CD4-positive, alpha-beta T cell (primary cell): ENCODE data around the gene DENND1A. TPM values are rescaled to one million over a fixed set of nuclear protein-coding genes. Genes with fewer than 3 reads are reported as not detected.

Experiments
- ATAC-seq: fragments of 200-7000 bp; cut with Tn5 transposase; one replicate; pipeline ENCODE4 v1.10.0; 2022; ENCODE audit warnings: mild to moderate bottlenecking; ENCODE audit not compliant: poor library complexity
- CTCF ChIA-PET: fragments of 350-600 bp; sonication (Branson Sonifier 250); formaldehyde crosslinking; loops from one replicate; lab custom pipeline; 2021; ENCODE audit warnings: antibody characterized with exemption, inconsistent platforms; lab: Charles Lee
- POLR2A ChIA-PET: fragments of 350-600 bp; sonication (Branson Sonifier 250); formaldehyde crosslinking; loops from one replicate; lab custom pipeline; 2021; ENCODE audit warnings: antibody characterized with exemption, inconsistent platforms; lab: Charles Lee
- DNase-seq, 14 experiments: peaks; one replicate each; pipeline ENCODE4 v3.0.0-alpha.2; 2013 to 2020; ENCODE audit warnings: mixed read lengths in 2 of 14
- H3K27ac ChIP-seq, 2 donors: one replicate each; pipeline versions ENCODE4 v1.5.1 to v1.7.0; 2013; ENCODE audit warnings: low read length in 2 of 2, low read depth in 1 of 2, mild to moderate bottlenecking in 1 of 2
- H3K27me3 ChIP-seq, 2 experiments: 1 replicate in 1 of 2; 2 replicates in 1 of 2; pipeline versions ENCODE4 v1.6.1 to v1.7.0; 2013; ENCODE audit warnings: low read length in 2 of 2, control low read depth in 1 of 2, mild to moderate bottlenecking in 1 of 2, moderate library complexity in 1 of 2; ENCODE audit not compliant: insufficient read depth in 2 of 2, control insufficient read depth in 1 of 2
- H3K36me3 ChIP-seq: one replicate; pipeline ENCODE4 v1.6.1; 2013; ENCODE audit warnings: low read length, control low read depth; ENCODE audit not compliant: insufficient read depth
- H3K4me1 ChIP-seq: one replicate; pipeline ENCODE4 v1.6.1; 2013; ENCODE audit warnings: low read length, control low read depth; ENCODE audit not compliant: insufficient read depth
- H3K4me3 ChIP-seq: one replicate; pipeline ENCODE4 v1.5.1; 2013; ENCODE audit warnings: mild to moderate bottlenecking, low read length, moderate library complexity
- H3K9me3 ChIP-seq, 2 experiments: 1 replicate in 1 of 2; 2 replicates in 1 of 2; pipeline versions ENCODE4 v1.6.1 to v1.7.0; 2013; ENCODE audit warnings: low read length in 2 of 2, mild to moderate bottlenecking in 2 of 2, control low read depth in 1 of 2, moderate library complexity in 1 of 2; ENCODE audit not compliant: control insufficient read depth in 1 of 2, insufficient read depth in 1 of 2
- H3K27ac Mint-ChIP-seq: one replicate; pipeline ENCODE4 v1.8.0; 2020; ENCODE audit warnings: mixed read lengths
- H3K27me3 Mint-ChIP-seq: one replicate; pipeline ENCODE4 v1.8.0; 2021; ENCODE audit warnings: mixed read lengths
- H3K36me3 Mint-ChIP-seq: one replicate; pipeline ENCODE4 v1.8.0; 2021; ENCODE audit warnings: low read depth, mixed read lengths
- H3K4me1 Mint-ChIP-seq: one replicate; pipeline ENCODE4 v1.8.0; 2021; ENCODE audit warnings: low read depth, mixed read lengths
- H3K4me3 Mint-ChIP-seq: one replicate; pipeline ENCODE4 v1.8.0; 2020; ENCODE audit warnings: mild to moderate bottlenecking, mixed read lengths
- H3K9me3 Mint-ChIP-seq: one replicate; pipeline ENCODE4 v1.8.0; 2020; ENCODE audit warnings: mixed read lengths
- CTCF ChIP-seq: fragments of 200-600 bp; IDR thresholded peaks from one replicate; pipeline ENCODE4 v1.8.0; 2022; ENCODE audit warnings: antibody characterized with exemption, mild to moderate bottlenecking
- intact Hi-C, 2 experiments: fragments of 100-400 bp; cut with DNase I in 1 of 2; cut with micrococcal nuclease in 1 of 2; formaldehyde crosslinking; loops; one replicate each; pipeline versions ENCODE4 v1.15.1 to v1.9.0; 2023 to 2025; cut with DNase I, micrococcal nuclease
- total RNA-seq, 174 experiments: library from RNA in 2 of 174; stranded (reverse) in 2 of 174; gene quantifications; one replicate each; pipeline ENCODE4 v1.2.3 and lab custom pipeline; 2021 to 2026

Gene DENND1A
- total RNA-seq, 2 experiments from 2014 or later = 20.0 to 20.6 TPM

GRCh38 chr9:123746765-123747164, 183.2 kb downstream of the DENND1A start:
- Mint-ChIP-seq H3K9me3 (no peaks in the 10 kb centered on the region), H3K27me3 (no peaks in the 10 kb centered on the region), H3K4me3 (no peak overlapping the region), H3K36me3 (no peaks in the 10 kb centered on the region), H3K4me1 (peaks cover 20% of the 10 kb centered on the region), H3K27ac (no peak overlapping the region)
- CTCF ChIA-PET = no interaction called here
- POLR2A ChIA-PET = no interaction called here
- ATAC-seq (no peak), DNase-seq (no peak)
- no peak overlapping the region for H3K4me3 ChIP-seq
- no peak overlapping the region for H3K27ac ChIP-seq
- H3K9me3 ChIP-seq = no peaks in the 10 kb centered on the region
- TF ChIP-seq CTCF = no peak
- H3K27me3 ChIP-seq = no peaks in the 10 kb centered on the region
- intact Hi-C loops = no loop called here
- peaks cover 7% of the 10 kb centered on the region for H3K4me1 ChIP-seq
- H3K36me3 ChIP-seq = no peaks in the 10 kb centered on the region

DNA sequence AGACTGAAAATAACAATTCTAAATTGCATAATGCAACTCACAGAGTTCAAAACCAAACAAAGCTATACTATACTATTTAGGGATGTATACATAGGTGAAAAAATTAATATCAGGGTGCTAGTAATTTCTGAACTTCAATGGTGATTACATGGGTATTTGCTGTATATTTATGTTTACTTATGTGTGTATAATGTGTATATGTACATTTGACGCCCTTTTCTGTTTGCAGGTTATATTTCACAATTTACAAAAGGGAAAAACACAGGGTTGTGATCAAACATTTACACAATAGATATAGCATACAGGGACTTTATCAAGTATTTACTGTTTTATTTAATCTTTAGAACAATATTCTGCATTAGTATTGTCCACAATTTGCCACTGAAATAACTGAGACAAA, 184.0 kb downstream of the DENND1A start:
- intact Hi-C loops = no loop called here

DNA sequence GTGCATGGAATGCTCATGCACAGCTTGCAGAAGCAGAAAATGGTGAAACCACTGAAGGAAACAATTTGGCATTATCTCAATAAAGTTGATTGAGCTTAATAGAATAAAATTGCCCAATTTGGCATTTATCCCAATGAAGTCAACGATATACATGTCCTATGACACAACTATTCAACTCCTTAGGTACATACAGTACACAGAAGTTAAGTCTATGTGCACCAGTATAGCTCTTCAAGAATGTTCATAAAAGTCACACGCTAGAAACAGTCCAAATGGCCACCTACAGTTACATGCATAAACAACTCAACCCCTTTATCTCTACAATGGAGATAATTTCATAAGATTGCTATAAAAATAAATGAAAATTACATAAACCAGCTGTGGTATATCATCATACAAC, 184.5 kb downstream of the DENND1A start:
- no peaks in the 10 kb centered on the region for H3K9me3 Mint-ChIP-seq
- DNase-seq (no peak), ATAC-seq (no peak)
- H3K27me3 ChIP-seq = no peaks in the 10 kb centered on the region
- no peak overlapping the region for H3K4me3 Mint-ChIP-seq
- ChIA-PET CTCF (no interaction called here), POLR2A (no interaction called here)
- H3K27ac Mint-ChIP-seq = no peak overlapping the region
- no peaks in the 10 kb centered on the region for H3K27me3 Mint-ChIP-seq
- TF ChIP-seq CTCF = no peak
- intact Hi-C loops = no loop called here
- H3K4me1 Mint-ChIP-seq = peaks cover 18% of the 10 kb centered on the region
- no peak overlapping the region for H3K4me3 ChIP-seq
- peaks cover 7% of the 10 kb centered on the region for H3K4me1 ChIP-seq
- no peaks in the 10 kb centered on the region for H3K36me3 Mint-ChIP-seq
- H3K9me3 ChIP-seq = no peaks in the 10 kb centered on the region
- no peak overlapping the region for H3K27ac ChIP-seq
- no peaks in the 10 kb centered on the region for H3K36me3 ChIP-seq

More for the DNA sequence above, 184.0 kb downstream of the DENND1A start:
- H3K4me1 ChIP-seq = peaks cover 7% of the 10 kb centered on the region
- no peaks in the 10 kb centered on the region for H3K9me3 ChIP-seq
- no peak overlapping the region for H3K27ac ChIP-seq
- no peaks in the 10 kb centered on the region for H3K36me3 ChIP-seq
- no peaks in the 10 kb centered on the region for H3K36me3 Mint-ChIP-seq
- no peak overlapping the region for H3K27ac Mint-ChIP-seq
- no peaks in the 10 kb centered on the region for H3K27me3 Mint-ChIP-seq
- ChIA-PET POLR2A (no interaction called here), CTCF (no interaction called here)
- no peak for ATAC-seq
- H3K4me1 Mint-ChIP-seq = peaks cover 20% of the 10 kb centered on the region
- no peaks in the 10 kb centered on the region for H3K27me3 ChIP-seq
- no peak overlapping the region for H3K4me3 Mint-ChIP-seq
- no peak for DNase-seq
- TF ChIP-seq CTCF = no peak
- H3K4me3 ChIP-seq = no peak overlapping the region
- H3K9me3 Mint-ChIP-seq = no peaks in the 10 kb centered on the region
